OCI-LY7 (cell line): ENCODE results near the gene CIZ1. TPM values are rescaled to one million over a fixed set of nuclear protein-coding genes. Genes with fewer than 3 reads are reported as not detected.
"Not testable (repeated sequence)": the region's sequence is repeated elsewhere in the genome, so short reads cannot be mapped to it uniquely, and the experiment has no call there.

Experiments
- BruUV-seq: library from RNA; stranded (reverse); fragments of 400-500 nt; replicated peaks from 2 replicates; lab custom pipeline; 2021; lab: Mats Ljungman, UMichigan
- CTCF ChIA-PET: fragments of 300-600 bp; sonication (Branson Sonifier 250); formaldehyde crosslinking; loops from one replicate; lab custom pipeline; 2022; ENCODE audit warnings: antibody characterized with exemption; ENCODE audit not compliant: unreplicated experiment; lab: Charles Lee
- POLR2A ChIA-PET: fragments of 300-600 bp; sonication (Branson Sonifier 250); formaldehyde crosslinking; loops from one replicate; lab custom pipeline; 2022; ENCODE audit warnings: antibody characterized with exemption; lab: Charles Lee
- DNase-seq: peaks from one replicate; pipeline ENCODE4 v3.0.0-alpha.2; 2015; ENCODE audit warnings: low spot score
- H2AFZ ChIP-seq: fragments of 200-600 bp; sonication (generic), shearing (Covaris generic); 2 replicates; pipeline ENCODE4 v1.6.1; 2014; ENCODE audit warnings: mild to moderate bottlenecking, antibody characterized with exemption, low read length, moderate library complexity
- H3K27ac ChIP-seq: fragments of 200-600 bp; sonication (generic); 2 replicates; pipeline ENCODE4 v1.5.1; 2014; ENCODE audit warnings: mixed run types, low read depth, mild to moderate bottlenecking, moderate library complexity, low read length, inconsistent platforms; ENCODE audit not compliant: poor library complexity, severe bottlenecking
- H3K36me3 ChIP-seq: fragments of 200-600 bp; sonication (generic); 2 replicates; pipeline ENCODE4 v1.6.1; 2014; ENCODE audit warnings: mild to moderate bottlenecking, antibody characterized with exemption, low read length, moderate library complexity, mixed read lengths; ENCODE audit not compliant: insufficient read depth
- H3K4me1 ChIP-seq: fragments of 200-600 bp; sonication (generic); 2 replicates; pipeline ENCODE4 v1.5.1; 2014; ENCODE audit warnings: mild to moderate bottlenecking, low read length; ENCODE audit not compliant: insufficient read depth, poor library complexity, severe bottlenecking
- H3K4me2 ChIP-seq: fragments of 200-600 bp; sonication (generic); 2 replicates; pipeline ENCODE4 v1.6.1; 2014; ENCODE audit warnings: mild to moderate bottlenecking, low read length
- H3K4me3 ChIP-seq: fragments of 200-600 bp; sonication (generic); 2 replicates; pipeline ENCODE4 v1.5.1; 2014; ENCODE audit warnings: mild to moderate bottlenecking, low read depth, low read length; ENCODE audit not compliant: poor library complexity, severe bottlenecking
- H3K79me2 ChIP-seq: fragments of 200-600 bp; sonication (generic); 2 replicates; pipeline ENCODE4 v1.6.1; 2016; ENCODE audit warnings: low read depth, mild to moderate bottlenecking, low read length, moderate library complexity, mixed read lengths; ENCODE audit not compliant: insufficient read depth
- H3K9me2 ChIP-seq: fragments of 200-600 bp; sonication (generic); 2 replicates; pipeline ENCODE4 v1.6.1; 2016; ENCODE audit warnings: mild to moderate bottlenecking, low read length, mixed read lengths; ENCODE audit not compliant: insufficient read depth
- H3K9me3 ChIP-seq: fragments of 200-600 bp; sonication (generic); 2 replicates; pipeline ENCODE4 v1.6.1; 2014; ENCODE audit warnings: mild to moderate bottlenecking, mixed run types, low read length, mixed read lengths
- H4K20me1 ChIP-seq: fragments of 200-600 bp; sonication (generic); 2 replicates; pipeline ENCODE4 v1.6.1; 2014; ENCODE audit warnings: mild to moderate bottlenecking, antibody characterized with exemption, low read length, moderate library complexity, mixed read lengths; ENCODE audit not compliant: insufficient read depth
- EZH2phosphoT487 ChIP-seq: fragments of 200-600 bp; sonication (generic); IDR thresholded peaks from 2 replicates; pipeline ENCODE4 v1.6.1; 2018; ENCODE audit warnings: low read depth, borderline replicate concordance, mild to moderate bottlenecking, mixed run types, antibody characterized with exemption, low read length, moderate library complexity, mixed read lengths
- intact Hi-C: fragments of 100-400 bp; cut with micrococcal nuclease; formaldehyde crosslinking; loops from one replicate; pipeline ENCODE4 v1.10.0; 2022; ENCODE audit not compliant: unreplicated experiment
- total RNA-seq, 2 experiments: library from RNA; depleted of rRNA in 1 of 2; stranded (reverse); fragments of >200 nt in 1 of 2; shearing (Covaris generic) in 1 of 2; gene quantifications; 2 replicates each; pipeline ENCODE4 v1.2.3, GENCODE V29; 2014 to 2022
- TF ChIP-seq, protein P1 (sequence below): fragments of 200-600 bp; sonication (generic); conservative IDR thresholded peaks from 2 replicates; pipeline ENCODE4 v1.5.1; 2014; ENCODE audit warnings: mild to moderate bottlenecking, antibody characterized with exemption, low read length, moderate library complexity, mixed read lengths

Gene CIZ1
- total RNA-seq, 2 experiments from 2014 or later, result 45.4 to 121 TPM

DNA sequence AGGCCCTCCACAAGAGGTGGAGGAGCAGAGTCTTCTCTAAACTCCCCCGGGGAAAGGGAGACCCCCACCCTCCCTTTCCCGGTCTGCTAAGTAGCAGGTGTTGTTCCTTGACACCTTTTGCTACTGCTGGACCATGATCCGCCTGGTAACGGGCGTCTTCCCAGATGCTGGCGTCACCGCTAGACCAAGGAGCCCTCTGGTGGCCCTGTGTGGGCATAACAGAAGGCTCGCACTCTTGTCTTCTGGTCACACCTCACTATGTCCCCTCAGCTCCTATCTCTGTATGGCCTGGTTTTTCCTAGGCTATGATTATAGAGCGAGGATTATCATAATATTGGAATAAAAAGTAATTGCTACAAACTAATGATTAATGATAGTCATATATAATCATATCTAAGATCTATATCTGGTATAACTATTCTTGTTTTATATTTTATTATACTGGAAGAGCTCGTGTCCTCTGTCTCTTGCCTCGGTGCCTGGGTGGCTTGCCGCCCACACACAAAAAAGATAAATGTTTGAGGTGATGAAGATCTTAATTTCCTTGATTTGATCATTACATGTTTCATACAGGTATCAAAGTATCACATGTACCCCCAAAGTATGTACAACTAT is 61.3 kb downstream of the CIZ1 start:
- H3K4me2 ChIP-seq, H3K36me3 ChIP-seq, POLR2A ChIA-PET, H3K9me2 ChIP-seq, H3K9me3 ChIP-seq, CTCF ChIA-PET, H3K4me3 ChIP-seq, H2AFZ ChIP-seq, BruUV-seq, H3K27ac ChIP-seq, DNase-seq: not testable (repeated sequence)
- Histone ChIP-seq H4K20me1 (0 out of 2 replicates have a peak, but pooled peaks cover 11% of the 10 kb centered on the region), H3K4me1 (peaks cover 22% of the 10 kb centered on the region), H3K79me2 (peaks cover 24% of the 10 kb centered on the region)
- intact Hi-C loops, result loop anchor here (5.0 kb wide), 1 partner anchor 62 kb away; the partner anchor contains the start of gene CIZ1
- TF ChIP-seq, protein P1, sequence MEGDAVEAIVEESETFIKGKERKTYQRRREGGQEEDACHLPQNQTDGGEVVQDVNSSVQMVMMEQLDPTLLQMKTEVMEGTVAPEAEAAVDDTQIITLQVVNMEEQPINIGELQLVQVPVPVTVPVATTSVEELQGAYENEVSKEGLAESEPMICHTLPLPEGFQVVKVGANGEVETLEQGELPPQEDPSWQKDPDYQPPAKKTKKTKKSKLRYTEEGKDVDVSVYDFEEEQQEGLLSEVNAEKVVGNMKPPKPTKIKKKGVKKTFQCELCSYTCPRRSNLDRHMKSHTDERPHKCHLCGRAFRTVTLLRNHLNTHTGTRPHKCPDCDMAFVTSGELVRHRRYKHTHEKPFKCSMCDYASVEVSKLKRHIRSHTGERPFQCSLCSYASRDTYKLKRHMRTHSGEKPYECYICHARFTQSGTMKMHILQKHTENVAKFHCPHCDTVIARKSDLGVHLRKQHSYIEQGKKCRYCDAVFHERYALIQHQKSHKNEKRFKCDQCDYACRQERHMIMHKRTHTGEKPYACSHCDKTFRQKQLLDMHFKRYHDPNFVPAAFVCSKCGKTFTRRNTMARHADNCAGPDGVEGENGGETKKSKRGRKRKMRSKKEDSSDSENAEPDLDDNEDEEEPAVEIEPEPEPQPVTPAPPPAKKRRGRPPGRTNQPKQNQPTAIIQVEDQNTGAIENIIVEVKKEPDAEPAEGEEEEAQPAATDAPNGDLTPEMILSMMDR, result peak; percentile 51; the same call in 1 of the 2 replicates

DNA sequence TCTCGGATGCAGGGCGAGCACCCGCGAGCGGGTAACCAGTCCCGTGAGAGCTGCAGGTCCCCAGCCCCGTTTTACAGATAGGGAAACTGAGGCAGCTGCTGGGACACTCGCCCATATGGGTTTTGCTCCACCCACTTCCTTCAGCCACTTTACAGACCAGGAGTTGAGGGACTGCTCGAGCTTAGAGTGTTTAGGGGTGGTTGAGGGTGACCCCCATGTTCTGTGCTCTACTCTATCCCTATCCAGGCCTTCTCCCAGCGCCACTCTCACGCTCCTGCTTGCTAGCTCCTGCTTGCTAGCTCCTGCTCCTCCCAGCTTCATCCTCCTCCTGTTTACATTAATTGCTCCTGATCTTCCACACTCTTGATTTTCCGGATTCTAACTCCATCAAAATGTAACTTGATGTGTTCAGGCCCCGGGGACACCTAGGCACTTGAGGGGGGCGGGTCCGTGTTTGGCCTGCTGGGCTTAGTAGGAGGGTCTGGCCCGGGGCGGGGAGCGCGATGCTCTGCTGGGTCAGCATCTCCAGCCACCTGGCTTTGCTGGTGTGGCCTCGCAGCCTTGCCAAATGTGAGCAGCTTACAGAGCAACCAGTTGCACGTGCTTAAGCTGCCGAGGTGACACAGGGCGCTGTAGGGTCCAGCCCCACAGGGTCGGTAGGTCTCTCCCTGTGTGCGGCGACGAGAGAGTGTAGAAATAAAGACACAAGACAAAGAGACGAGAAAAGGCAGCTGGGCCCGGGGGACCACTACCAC is 62.4 kb downstream of the CIZ1 start:
- ChIA-PET POLR2A (interaction anchor here (0.6 to 0.8 kb wide), 4 partner anchors 29 to 108 kb away, joined by 3 to 5 read pairs (median 3); no protein-coding TSS in a partner anchor), CTCF (interaction anchor here (1.6 kb wide), 1 partner anchor 11 kb away, joined by 7 read pairs; no protein-coding TSS in a partner anchor)
- peak overlapping the region; percentile 84 for H3K4me3 ChIP-seq
- no peak for TF ChIP-seq EZH2phosphoT487
- TF ChIP-seq, protein P1, result no peak
- peak overlapping the region; percentile 87 for H2AFZ ChIP-seq
- no peaks in the 10 kb centered on the region for H3K9me2 ChIP-seq
- intact Hi-C loops, result loop anchor here (1.0 to 5.0 kb wide), 2 partner anchors 31 to 63 kb away; partner anchors contain the start of genes BBLN and CIZ1
- H3K79me2 ChIP-seq, result peaks cover 24% of the 10 kb centered on the region
- H3K4me1 ChIP-seq, result peaks cover 26% of the 10 kb centered on the region
- no TSS peak for BruUV-seq
- no peak for DNase-seq
- peaks cover 17% of the 10 kb centered on the region for H3K36me3 ChIP-seq
- 0 out of 2 replicates have a peak, but pooled peaks cover 12% of the 10 kb centered on the region for H4K20me1 ChIP-seq
- H3K9me3 ChIP-seq, result no peaks in the 10 kb centered on the region
- H3K4me2 ChIP-seq, result peak overlapping the region; percentile 95
- peak overlapping the region; percentile 85 for H3K27ac ChIP-seq
